Tibial nerve (tissue), 3 donors: ENCODE measurements around the gene OVOL3.

Experiments used
- POLR2A ChIP-seq, 2 donors: fragments of 450-650 bp; IDR thresholded peaks; one replicate each; pipeline ENCODE4 v1.6.1; 2017; ENCODE audit warnings: antibody characterized with exemption in 2 of 2, mild to moderate bottlenecking in 2 of 2, moderate library complexity in 2 of 2
- TF ChIP-seq, protein P1 (sequence below), 5 experiments: fragments of 200-600 bp in 3 of 5; fragments of 450-650 bp in 2 of 5; sonication (generic) in 3 of 5; IDR thresholded peaks; one replicate each; pipeline ENCODE4 v1.5.1; 2016 to 2019; ENCODE audit warnings: antibody characterized with exemption in 5 of 5, mild to moderate bottlenecking in 3 of 5, moderate library complexity in 2 of 5

DNA sequence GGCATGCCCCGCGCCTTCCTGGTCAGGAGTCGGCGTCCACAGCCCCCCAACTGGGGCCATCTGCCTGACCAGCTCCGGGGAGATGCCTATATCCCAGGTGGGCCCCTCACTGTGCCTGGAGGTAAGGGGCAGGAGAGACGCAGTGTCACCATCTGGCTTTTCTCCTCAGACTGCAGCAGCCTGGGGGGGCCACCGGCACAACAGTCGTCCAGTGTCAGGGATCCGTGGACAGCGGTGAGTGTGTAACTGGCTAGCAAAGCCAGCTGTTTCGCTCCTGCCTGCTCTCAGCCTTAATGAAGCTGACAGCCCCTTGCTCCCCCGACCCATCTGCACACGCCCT lies 227 bp downstream of the OVOL3 start:
- TF ChIP-seq, protein P1, sequence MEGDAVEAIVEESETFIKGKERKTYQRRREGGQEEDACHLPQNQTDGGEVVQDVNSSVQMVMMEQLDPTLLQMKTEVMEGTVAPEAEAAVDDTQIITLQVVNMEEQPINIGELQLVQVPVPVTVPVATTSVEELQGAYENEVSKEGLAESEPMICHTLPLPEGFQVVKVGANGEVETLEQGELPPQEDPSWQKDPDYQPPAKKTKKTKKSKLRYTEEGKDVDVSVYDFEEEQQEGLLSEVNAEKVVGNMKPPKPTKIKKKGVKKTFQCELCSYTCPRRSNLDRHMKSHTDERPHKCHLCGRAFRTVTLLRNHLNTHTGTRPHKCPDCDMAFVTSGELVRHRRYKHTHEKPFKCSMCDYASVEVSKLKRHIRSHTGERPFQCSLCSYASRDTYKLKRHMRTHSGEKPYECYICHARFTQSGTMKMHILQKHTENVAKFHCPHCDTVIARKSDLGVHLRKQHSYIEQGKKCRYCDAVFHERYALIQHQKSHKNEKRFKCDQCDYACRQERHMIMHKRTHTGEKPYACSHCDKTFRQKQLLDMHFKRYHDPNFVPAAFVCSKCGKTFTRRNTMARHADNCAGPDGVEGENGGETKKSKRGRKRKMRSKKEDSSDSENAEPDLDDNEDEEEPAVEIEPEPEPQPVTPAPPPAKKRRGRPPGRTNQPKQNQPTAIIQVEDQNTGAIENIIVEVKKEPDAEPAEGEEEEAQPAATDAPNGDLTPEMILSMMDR (IDR thresholded peaks at IDR 0.05) = no peak
- no peak for TF ChIP-seq POLR2A (IDR thresholded peaks at IDR 0.05)
